HG03103 (cell line): ENCODE data around the gene MUS81.

Experiments
- ATAC-seq: cut with Tn5 transposase; IDR thresholded peaks from one replicate; pipeline ENCODE4 v1.9.1; 2021; ENCODE audit warnings: low read depth; ENCODE audit not compliant: unreplicated experiment

The MUS81 gene

GRCh38 chr11:65871811-65872548 is 11.7 kb downstream of the MUS81 start:
- no peak for ATAC-seq

GRCh38 chr11:65872586-65873317 is 12.5 kb downstream of the MUS81 start, which contains the start of gene EFEMP2:
TSS of gene EFEMP2 (minus strand) at chr11:65872800. CDS start at chr11:65872354, 446 bp downstream.
- ATAC-seq = no peak

GRCh38 chr11:65873318-65874156 is 13.3 kb downstream of the MUS81 start:
- no peak for ATAC-seq

GRCh38 chr11:65879617-65880016 is 19.4 kb downstream of the MUS81 start, which contains the start of gene CTSW:
TSS of gene CTSW (plus strand) at chr11:65879837. CDS start at chr11:65879855, 18 bp downstream.
- no peak for ATAC-seq

GRCh38 chr11:65880027-65880426 is 19.8 kb downstream of the MUS81 start:
- ATAC-seq = no peak

- ATAC-seq = no peak
These were observed 20.7 kb downstream of the MUS81 start for GRCh38 chr11:65880844-65881421.

GRCh38 chr11:65882120-65883057 is 22.2 kb downstream of the MUS81 start:
- ATAC-seq = no peak

GRCh38 chr11:65883058-65883761 is 23.0 kb downstream of the MUS81 start:
- no peak for ATAC-seq

- no peak for ATAC-seq
These were observed 23.8 kb downstream of the MUS81 start for GRCh38 chr11:65883786-65884715.

- no peak for ATAC-seq
These were observed 24.5 kb downstream of the MUS81 start for GRCh38 chr11:65884716-65885092.

GRCh38 chr11:65885231-65885630 is 25.0 kb downstream of the MUS81 start:
- ATAC-seq = no peak

- no peak for ATAC-seq
These were observed 25.7 kb downstream of the MUS81 start for GRCh38 chr11:65885808-65886536.

GRCh38 chr11:65886826-65887722 is 26.8 kb downstream of the MUS81 start:
- ATAC-seq = no peak

- no peak for ATAC-seq
These were observed 27.5 kb downstream of the MUS81 start for GRCh38 chr11:65887723-65888162.

GRCh38 chr11:65888163-65888814 is 28.1 kb downstream of the MUS81 start, which contains the start of gene FIBP:
TSS of gene FIBP (minus strand) at chr11:65888471. CDS start at chr11:65888418, 53 bp downstream.
- peak; percentile 43 for ATAC-seq
